HG03558 (cell line): Measurements from ENCODE around the gene PPP5C.
"Not testable (repeated sequence)": the region's sequence is repeated elsewhere in the genome, so short reads cannot be mapped to it uniquely, and the experiment has no call there.

Experiments
- ATAC-seq: cut with Tn5 transposase; IDR thresholded peaks from one replicate; pipeline ENCODE4 v1.9.1; 2021; ENCODE audit warnings: moderate number of reproducible peaks; ENCODE audit not compliant: unreplicated experiment; ENCODE audit errors: extremely low read depth

The PPP5C gene, protein sequence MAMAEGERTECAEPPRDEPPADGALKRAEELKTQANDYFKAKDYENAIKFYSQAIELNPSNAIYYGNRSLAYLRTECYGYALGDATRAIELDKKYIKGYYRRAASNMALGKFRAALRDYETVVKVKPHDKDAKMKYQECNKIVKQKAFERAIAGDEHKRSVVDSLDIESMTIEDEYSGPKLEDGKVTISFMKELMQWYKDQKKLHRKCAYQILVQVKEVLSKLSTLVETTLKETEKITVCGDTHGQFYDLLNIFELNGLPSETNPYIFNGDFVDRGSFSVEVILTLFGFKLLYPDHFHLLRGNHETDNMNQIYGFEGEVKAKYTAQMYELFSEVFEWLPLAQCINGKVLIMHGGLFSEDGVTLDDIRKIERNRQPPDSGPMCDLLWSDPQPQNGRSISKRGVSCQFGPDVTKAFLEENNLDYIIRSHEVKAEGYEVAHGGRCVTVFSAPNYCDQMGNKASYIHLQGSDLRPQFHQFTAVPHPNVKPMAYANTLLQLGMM

DNA sequence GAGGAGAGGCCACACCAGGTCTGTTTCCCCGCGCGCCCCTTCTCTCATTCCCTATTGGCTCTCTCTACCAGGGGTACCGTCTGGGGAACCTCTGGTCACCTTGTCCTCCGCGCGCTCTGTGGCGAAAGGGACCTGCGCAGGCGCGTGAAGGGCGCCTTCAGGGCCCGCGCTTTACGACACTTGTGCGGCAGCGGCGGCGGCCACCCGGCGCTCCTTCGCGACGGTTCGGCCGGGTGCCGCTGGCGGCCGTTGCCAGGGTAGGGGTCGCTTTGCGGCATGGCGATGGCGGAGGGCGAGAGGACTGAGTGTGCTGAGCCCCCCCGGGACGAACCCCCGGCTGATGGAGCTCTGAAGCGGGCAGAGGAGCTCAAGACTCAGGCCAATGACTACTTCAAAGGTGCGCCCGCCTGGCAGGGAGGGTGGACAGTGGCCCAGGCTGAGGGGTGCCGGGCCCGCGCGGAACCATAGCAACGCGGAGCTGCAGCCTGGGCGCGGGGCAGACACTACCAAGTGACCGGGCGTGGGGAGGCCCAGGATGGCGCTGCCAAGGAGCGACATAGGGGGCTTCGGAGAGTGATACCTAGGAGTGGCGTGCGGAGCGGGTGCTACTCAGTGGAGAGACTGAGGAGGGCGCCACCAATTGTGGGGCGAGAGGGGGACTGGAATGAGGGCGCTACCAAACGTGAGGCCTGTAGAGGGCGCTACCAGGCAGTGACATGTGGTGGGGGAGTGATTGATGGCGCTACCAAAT is at the start of gene PPP5C:
PPP5C (plus strand) TSS at position 267 of the 751 bp plus-strand sequence; CDS start at position 277, 10 bp downstream.
- peak; percentile 38 for ATAC-seq

DNA sequence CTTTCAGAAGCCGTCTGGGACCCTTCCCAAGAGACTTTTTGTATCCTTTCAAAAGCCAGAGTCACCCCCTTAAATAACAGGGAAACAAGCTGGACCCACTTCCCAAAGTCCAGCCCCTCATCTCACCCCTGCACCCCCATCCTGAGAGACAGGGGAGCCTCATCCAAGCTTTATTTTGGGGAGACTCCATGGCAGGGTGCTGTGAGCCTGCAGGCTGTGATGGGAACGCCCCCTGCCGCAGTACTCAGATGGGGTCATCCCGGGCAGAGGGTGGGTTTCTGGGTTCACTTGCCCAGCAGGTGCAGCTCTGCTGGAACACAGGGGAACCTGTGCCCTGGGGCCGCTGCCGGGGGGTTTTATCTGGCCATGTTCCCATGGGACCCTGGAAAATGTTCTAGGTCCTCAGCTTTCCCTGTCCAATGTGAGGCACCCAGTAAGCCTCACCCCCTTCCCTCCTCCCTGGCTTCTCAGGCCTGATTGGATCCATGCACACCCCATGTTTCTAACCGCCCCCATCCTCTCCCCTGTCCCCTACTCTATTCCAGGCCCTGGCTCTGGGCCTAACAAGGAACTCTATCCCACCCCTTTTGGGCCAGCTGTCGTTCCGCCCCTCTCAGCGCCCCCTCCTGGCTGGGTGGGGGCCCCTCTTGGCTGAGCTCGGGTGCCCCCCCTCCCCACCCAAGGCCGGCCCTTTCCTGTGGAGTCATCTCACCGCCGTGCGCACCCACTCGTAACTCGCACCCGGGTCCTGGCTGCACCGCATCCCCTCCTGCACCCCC is 49.0 kb upstream of the PPP5C start:
- no peak for ATAC-seq

DNA sequence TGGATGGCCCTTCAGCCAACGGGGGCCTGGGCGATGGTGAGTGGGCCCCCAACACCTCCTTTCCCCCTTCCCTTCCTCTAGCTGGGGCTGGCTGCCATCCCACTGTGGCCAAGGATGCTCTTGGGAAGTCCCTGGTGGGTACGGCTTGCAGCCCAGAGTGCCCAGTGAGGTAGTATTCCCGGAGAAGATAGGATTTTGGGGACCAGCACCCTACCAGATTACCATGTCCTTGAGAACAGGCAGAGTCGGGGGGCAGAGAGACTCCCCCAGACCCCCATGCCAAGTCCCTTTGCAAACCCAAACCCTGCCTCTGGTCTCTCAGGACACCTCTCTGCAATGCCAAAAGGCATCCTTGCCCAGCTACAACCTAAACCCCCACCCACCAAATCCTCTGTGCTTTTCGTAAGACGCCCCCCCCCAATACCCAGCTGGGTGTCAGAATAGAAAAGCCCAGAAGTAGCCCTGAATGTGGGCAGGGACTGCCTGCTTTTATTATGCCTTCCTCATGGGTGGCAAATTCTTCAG is 48.3 kb upstream of the PPP5C start:
- no peak for ATAC-seq

DNA sequence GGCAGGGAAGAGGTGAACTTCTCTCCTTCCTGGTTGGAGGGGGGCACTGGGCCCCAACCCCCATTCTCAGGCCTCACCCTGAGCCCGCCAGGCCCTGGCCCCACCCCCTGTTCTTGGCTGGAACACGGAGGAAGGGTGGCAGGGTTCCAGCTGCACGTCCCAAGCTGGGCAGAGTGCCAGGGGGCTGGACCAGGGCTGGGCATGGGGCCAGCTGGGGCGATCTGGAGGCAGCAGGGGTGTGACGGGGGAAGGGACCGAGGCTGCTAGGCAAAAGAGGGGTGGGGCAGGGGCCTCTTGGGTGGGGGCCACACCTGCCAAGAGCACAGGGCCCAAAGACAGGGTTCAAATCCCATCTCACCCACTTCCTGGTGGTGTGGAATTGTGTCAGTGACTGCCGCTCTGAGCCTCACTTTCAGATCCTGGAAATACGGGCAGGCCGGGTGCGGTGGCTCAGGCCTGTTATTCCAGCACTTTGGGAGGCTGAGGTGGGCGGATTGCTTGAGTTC is 47.8 kb upstream of the PPP5C start:
- no peak for ATAC-seq

DNA sequence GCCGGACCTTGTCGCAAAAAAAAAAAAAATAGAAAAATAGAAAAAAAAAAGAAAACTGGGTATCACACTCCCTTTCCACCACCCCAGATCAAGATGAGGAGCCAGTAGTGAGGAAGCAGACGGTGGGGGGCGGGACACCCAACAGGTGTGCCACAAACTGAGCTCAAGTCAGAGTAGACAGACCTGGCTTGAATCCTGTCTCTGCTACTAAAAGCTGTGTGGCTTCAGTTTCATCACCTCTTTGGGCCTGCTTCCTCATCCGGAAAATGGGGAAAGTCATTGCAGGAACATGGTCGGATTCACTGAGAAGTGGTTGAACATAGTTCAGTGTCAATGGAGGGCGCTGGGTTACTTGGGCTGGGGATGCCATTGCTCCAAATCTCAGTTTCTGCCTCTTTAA is 47.2 kb upstream of the PPP5C start:
- ATAC-seq = no peak

DNA sequence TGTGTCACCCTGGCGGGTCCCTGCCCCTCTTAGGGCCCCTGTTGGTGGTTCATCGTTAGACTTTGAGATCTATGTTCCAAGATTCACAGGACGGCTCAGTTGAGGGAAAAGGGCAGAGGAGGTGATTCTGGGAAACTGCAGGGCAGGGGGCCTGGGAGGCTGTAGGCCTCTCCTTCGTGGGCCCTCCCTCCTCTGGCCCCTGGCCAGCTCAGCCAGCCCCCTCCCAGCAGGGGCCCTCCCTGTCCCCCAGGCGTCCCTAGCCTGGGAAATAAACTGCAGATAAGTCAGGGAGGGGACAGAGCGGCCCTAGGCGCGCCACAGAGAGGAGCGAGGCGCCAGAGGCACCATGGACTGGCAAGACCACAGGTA is 43.6 kb upstream of the PPP5C start:
- no peak for ATAC-seq

DNA sequence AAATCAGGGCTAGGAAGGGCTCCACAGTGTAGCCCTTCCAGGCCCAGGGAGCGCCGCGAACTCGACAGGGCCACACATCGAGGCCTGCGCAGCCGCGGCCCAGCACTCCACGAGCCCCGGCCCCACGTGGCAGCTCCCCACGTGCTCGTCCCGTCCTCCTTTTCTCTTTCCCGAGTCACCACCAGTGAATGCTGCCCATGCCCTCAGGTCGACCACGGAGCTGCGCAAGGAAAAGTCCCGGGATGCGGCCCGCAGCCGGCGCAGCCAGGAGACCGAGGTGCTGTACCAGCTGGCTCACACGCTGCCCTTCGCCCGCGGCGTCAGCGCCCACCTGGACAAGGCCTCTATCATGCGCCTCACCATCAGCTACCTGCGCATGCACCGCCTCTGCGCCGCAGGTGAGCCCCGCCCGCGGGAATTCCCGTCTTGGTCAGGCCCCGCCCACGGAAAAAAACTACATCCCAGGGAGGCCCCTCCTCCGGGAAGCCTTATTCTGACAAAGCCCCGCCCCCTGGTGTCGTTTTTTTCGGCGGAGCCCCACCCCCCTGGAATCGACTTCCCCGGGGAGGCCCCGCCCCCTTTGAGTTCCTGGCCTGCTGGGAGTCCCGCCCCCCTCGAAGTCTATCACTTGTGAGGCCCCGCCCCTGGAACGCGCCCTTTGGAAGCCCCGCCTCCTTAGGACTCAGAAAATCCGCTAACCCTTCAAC is 43.0 kb upstream of the PPP5C start:
- no peak for ATAC-seq

DNA sequence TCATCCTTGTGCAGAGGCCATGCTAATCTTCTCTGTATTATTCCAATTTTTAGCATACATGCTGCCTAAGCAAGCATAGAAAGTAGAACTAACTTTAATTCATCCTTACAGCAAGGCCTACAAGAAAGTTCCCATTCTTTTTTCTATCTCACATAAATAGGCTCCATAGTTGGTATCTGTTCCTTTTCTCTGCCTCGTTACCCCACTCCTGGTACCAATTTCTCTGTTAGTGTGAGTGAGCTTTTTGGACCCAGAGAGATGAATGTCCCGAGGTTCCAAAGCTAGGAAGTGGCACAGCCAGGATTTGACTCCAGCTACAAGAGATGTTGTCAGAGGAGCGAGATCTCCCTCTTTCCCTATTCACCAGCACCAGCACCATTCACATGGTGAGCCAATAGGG is 40.4 kb upstream of the PPP5C start:
- no peak for ATAC-seq

DNA sequence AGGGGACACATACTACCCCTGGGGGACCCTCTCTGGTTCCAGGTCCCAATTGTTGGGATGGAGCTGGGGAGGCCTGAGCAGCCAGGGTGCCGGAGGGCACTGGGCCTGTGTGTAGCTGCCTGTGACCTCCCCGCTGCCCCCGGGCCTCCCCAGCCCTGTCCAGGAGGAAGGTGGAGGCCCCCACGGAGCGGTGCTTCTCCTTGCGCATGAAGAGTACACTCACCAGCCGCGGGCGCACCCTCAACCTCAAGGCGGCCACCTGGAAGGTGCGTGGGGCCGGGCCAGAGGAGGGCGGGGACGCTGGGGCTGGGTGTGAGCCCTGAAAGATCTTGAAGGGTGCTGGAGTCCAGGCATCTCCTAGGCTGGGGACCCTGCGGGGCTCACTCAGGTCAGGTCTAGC is 38.4 kb upstream of the PPP5C start:
- no peak for ATAC-seq

DNA sequence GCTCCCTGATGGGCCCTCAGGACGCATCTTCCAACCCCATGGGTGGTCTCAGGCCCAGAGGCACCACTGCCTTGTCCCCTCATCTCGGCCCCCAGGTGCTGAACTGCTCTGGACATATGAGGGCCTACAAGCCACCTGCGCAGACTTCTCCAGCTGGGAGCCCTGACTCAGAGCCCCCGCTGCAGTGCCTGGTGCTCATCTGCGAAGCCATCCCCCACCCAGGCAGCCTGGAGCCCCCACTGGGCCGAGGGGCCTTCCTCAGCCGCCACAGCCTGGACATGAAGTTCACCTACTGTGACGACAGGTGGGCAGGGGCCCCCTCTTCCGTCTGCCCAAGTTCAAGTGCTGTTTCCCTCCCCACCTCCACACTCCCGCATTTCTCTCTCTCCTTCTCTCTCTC is 37.8 kb upstream of the PPP5C start:
- ATAC-seq = no peak

DNA sequence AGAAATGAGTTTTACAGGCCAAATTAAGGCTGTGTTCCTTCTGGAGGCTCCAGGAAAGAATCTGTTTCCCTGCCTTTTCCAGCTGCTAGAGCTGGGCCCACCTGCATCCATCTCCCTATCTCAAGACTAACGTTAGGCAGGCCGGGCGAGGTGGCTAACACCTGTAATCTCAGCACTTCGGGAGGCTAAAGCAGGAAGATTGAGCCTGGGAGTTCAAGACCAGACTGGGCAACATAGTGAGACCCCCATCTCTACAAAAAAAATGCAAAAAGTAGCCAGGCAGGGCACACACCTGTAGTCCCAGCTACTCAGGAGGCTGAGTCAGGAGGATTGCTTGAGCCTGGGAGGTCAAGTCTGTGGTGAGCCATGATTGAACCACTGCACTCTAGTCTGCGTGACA is 35.4 kb upstream of the PPP5C start:
- ATAC-seq = no peak

DNA sequence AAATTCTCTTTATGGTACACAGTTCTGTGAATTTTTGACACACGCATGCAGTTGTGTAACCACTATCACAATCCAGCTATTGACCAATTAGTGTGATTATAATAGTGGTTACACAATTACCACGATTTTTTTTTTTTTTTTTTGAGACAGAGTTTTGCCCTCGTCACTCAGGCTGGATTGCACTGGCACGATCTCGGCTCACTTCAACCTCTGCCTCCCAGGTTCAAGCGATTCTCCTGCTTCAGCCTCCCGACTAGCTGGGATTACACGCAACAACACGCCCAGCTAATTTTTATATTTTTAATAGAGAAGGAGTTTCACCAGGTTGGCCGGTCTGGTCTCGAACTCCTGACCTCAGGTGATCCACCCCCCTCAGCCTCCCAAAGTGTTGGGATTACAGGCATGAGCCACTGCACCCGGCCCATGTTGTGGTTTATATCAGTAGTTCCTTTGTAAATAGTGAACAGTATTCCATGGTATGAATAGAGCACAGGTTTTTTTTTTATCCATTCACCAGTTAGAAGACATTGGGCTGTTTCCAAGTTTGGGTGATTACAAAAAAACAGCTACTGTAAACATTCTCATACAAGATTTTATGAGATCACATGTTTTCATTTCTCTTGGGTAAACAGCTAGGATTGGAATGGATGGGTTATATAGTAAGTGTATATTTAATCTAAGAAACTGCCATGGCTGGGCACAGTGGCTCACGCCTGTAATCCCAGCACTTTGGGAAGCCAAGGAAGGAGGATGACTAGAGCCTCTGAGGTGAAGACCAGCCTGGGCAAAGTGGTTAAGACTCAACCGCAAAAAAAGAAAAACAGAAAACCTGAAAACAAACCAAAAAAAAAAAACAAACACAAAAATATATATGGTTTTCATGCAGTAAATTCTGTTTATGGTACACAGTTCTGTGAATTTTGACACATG is 33.1 kb upstream of the PPP5C start:
- not testable (repeated sequence) for ATAC-seq

DNA sequence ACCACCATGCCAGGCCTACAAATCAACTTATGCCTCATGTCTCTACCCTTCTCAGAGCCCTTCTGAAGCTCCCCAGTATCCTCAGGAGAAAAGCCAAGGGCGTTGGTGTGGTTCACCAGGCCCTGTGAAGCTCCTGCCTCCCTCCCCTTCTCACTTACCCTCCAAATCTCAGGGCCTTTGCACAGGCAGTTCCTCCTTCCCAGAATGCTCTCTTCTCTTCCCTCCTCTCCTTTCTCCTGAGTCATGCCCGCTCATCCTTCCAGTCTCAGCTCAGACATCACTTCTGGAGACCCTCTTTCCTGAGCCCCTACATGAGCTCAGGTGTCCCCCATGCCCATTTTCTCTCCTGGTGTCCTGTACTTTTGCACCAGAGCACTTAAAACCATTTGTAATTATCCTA is 29.5 kb upstream of the PPP5C start:
- ATAC-seq = no peak

DNA sequence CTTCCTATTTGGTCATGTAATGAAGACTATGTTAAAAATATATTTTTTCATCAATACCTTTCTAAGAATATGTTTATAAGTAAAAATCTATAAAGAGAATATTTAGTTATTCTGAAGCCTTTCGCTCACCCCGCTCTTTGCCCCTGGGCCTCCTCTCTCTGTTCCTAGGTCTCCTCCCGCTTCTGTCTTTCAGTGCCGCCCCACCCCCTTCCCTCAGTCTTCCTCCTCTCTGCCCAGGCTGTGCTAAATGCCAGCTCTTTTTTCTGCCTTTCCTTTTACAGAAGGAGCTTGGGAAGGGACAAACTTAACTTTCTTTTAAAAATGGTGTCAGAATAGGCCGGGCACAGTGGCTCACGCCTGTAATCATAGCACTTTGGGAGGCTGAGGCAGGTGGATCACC is 27.3 kb upstream of the PPP5C start:
- ATAC-seq = no peak

DNA sequence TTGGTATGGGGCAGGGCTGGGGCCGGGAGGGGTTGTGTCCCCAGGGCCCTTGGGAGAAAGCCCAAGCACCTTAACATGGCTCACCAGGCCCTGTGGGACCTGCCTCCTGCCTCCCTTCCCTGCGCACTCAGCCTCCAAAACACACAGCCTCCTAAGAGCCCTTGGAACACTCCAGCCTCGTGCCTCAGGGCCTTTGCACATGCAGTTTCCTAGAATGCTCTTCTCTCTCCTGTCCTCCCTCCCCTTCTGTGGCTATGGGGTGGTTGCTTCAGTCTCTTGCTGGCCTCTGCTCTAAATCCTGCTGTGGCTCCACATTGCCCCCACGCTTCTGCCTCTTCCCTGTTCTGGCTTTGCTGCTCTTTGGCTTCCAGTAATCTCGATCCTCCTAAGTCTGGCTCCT is 26.3 kb upstream of the PPP5C start:
- no peak for ATAC-seq

DNA sequence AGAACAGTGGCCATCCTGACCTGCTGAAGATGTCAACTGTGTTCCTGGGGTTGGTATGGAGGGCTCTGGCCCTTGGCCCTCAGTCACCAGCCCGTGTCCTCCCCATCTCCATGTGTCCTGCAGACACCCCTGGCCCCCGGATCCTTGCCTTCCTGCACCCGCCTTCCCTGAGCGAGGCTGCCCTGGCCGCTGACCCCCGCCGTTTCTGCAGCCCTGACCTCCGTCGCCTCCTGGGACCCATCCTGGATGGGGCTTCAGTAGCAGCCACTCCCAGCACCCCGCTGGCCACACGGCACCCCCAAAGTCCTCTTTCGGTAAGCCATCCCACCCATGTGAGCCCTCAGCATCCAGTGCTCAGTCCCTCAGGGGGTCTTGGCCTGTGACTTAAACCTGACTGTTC is 25.2 kb upstream of the PPP5C start:
- ATAC-seq = no peak

DNA sequence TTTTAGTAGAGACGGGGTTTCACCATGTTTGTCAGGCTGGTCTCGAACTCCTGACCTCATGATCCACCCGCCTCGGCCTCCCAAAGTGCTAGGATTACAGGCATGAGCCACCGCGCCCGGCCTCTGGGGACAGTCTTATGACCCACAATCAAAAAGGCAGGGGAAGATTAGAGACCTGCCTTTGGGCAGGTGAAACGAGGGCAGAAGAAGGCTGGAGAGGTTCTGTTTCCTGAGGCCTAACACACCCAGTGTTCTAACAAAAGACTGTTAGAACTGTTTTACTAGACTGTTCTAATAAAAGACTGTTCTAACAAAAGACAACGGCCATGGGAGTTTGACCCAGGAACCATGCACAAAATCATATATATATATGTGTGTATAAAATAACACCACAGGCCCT is 23.7 kb upstream of the PPP5C start:
- ATAC-seq = not testable (repeated sequence)

DNA sequence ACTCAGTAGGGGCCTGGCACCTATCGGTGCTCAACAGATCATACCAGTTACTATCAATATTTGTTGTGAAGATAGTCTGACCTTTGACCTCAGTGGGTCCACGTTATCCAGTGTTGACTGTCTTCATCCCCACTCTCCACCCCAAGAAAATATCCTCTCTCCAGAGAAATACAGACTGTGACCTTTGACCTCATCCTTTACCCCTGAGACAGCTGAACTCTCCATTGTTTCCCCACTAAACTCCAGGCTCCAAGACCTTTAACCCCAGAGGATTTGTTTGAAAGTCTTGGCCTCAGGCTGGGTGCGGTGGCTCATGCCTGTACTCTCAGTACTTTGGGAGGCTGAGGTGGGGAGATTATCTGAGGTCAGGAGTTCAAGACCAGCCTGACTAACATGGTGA is 22.6 kb upstream of the PPP5C start:
- ATAC-seq = no peak

DNA sequence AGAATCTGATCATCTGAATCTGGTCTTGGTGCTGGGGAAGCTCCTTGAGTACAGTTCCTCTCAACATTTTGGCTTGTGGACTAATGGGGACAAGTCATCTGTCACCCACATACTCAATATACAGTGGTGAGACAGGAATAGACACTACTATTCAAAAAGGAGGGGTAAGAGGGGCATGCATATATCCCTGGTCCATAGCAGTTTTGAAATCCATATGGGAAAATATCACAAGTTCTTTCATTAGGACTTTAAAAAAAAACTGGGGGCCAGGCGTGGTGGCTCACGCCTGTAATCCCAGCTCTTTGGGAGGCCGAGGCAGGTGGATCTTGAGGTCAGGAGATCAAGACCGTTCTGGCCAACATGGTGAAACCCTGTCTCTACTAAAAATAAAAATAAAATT is 20.3 kb upstream of the PPP5C start:
- no peak for ATAC-seq
